ENCODE results near the gene IFNA4. TPM values are rescaled to one million over a fixed set of nuclear protein-coding genes. Genes with fewer than 3 reads are reported as not detected.

Gene IFNA4
- total RNA-seq, 4 donors from 2014 or later, result not detected

DNA sequence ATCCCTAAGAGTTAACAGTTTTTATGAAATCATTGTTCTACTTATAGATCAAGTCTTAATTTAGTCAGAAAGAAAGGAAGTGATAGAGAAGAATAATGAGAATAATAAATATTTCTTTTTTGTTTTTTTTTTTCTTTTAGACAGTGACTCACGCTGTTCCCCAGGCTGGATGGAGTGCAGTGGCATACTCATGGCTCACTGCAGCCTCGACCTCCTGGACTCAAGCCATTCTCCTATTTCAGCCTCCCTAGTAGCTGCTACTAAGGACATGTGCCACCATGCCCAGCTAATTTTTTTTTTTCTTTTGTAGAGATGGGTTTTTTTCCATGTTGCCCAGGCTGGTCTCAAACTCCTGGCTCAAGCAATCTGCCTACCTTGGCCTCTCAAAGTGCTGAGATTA is 31.9 kb downstream of the IFNA4 start:
- intact Hi-C loops (cut with DNase I; ENCODE audit: low total_unique reads), result no loop called here
- no peak overlapping the region for H3K27ac ChIP-seq
- TF ChIP-seq POLR2A (IDR thresholded peaks at IDR 0.05) (no peak), CTCF (IDR thresholded peaks at IDR 0.05) (no peak)
- no peaks in the 10 kb centered on the region for H3K27me3 ChIP-seq
- H3K36me3 ChIP-seq, result no peaks in the 10 kb centered on the region
- no peaks in the 10 kb centered on the region for H3K4me1 ChIP-seq
- H3K4me3 ChIP-seq, result no peak overlapping the region
- no peak for DNase-seq
- H3K9me3 ChIP-seq, result no peaks in the 10 kb centered on the region

DNA sequence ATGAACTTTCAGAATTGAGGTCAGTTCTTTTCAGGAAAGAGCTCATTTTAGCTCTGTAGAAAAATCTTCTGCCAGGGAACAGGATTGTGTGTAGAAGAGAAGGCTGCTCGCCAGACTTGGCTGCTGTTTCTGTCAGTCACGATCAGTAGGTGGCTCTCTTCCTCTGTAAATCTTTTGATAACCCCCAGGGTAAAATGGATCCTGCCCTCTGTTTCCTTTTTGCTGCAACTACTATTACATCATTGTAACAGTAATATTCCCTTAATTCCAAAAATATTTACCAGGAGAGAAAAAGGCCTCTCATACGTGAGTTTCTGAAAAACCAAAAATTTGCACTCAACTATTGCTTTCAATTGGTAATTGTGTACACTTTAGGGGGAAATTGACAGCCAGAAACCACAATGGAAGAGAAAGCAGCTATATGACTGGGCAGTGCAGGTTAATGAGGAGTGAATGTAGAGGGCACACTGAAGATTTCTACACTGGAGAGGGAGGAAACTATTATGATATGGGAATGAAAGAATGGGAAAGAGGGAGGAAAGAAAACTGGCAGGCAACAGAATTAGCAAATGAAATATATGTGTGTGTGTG is 33.3 kb downstream of the IFNA4 start:
- Histone ChIP-seq H3K27ac (no peak overlapping the region), H3K27me3 (no peaks in the 10 kb centered on the region), H3K4me3 (no peak overlapping the region), H3K4me1 (no peaks in the 10 kb centered on the region), H3K9me3 (no peaks in the 10 kb centered on the region), H3K36me3 (no peaks in the 10 kb centered on the region)
- DNase-seq, result no peak
- intact Hi-C loops (cut with DNase I; ENCODE audit: low total_unique reads), result no loop called here
- TF ChIP-seq CTCF (IDR thresholded peaks at IDR 0.05), result no peak
- TF ChIP-seq POLR2A (IDR thresholded peaks at IDR 0.05), result no peak

DNA sequence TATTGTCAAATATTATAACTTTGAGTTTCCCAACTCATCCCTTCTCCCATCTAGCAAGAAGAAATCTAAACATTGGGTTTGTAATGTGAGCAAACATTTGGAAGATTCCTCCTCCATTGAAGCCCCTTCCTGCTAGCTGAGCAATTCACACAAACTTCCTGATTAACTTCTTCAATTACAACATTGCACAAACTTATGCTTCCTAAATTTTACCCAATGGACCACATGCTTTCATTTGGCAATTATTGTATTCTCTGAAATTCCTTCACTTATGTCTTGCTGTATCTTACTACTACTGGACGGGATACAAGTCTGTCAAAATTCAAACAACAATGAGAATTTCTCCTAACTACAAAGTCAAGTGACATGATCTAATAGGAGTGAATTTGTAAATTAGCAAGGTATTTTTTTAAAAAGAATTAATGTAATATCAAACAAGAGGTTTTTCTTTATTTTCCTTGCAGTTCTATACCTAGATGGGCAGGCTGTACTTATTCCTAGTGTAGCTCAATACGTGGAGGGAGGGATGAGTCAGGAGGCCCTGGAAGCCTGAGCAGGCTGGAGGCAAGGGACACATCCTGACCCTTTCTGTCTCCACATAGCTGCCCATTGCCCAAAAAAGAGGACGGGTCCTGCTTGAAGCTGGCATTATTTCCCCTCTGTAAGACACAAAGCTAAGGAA is 33.9 kb downstream of the IFNA4 start:
- TF ChIP-seq POLR2A (IDR thresholded peaks at IDR 0.05), result no peak
- no peak for TF ChIP-seq CTCF (IDR thresholded peaks at IDR 0.05)
- no peaks in the 10 kb centered on the region for H3K36me3 ChIP-seq
- H3K27ac ChIP-seq, result no peak overlapping the region
- intact Hi-C loops (cut with DNase I; ENCODE audit: low total_unique reads), result no loop called here
- DNase-seq, result no peak
- no peaks in the 10 kb centered on the region for H3K4me1 ChIP-seq
- H3K27me3 ChIP-seq, result no peaks in the 10 kb centered on the region
- no peak overlapping the region for H3K4me3 ChIP-seq
- H3K9me3 ChIP-seq, result peaks cover 0 to under 1% of the 10 kb centered on the region in 2 donors

DNA sequence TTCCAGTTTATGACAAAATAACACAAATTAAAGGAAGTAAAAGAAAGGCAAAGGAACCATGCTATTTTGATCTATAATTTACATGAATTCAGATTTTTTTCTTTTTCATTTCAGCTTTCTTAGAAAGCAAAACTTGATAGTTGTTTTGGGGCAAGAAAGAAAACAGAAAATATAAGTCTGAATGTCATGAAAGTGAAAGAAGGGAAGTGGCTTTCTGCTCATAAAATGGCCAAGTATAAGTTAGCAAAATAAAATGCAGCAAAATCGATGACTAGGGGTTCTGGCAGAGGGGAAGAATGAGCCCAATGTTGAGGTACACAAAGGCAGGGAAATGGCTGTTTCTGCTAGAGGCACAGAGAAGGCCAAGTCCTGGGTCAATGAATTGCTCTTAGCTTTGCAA is 42.8 kb downstream of the IFNA4 start:
- Histone ChIP-seq H3K27me3 (no peaks in the 10 kb centered on the region), H3K4me1 (no peaks in the 10 kb centered on the region), H3K4me3 (no peak overlapping the region), H3K27ac (no peak overlapping the region), H3K36me3 (no peaks in the 10 kb centered on the region), H3K9me3 (peaks cover 0 to 7% of the 10 kb centered on the region in 2 donors)
- no peak for DNase-seq
- intact Hi-C loops (cut with DNase I; ENCODE audit: low total_unique reads), result no loop called here
- TF ChIP-seq CTCF (IDR thresholded peaks at IDR 0.05) (no peak), POLR2A (IDR thresholded peaks at IDR 0.05) (no peak)

GRCh38 chr9:21141427-21141882 is 45.9 kb downstream of the IFNA4 start, which contains the start of gene IFNW1:
Gene IFNW1, minus strand, starts transcription at chr9:21141832. Its CDS starts 262 bp downstream, at chr9:21141570.
- no peak within 1 kb of the TSS for H3K27ac ChIP-seq
- H3K36me3 ChIP-seq, result no peaks in the 10 kb centered on the region
- no peak for DNase-seq
- H3K4me3 ChIP-seq, result no peak within 1 kb of the TSS
- H3K27me3 ChIP-seq, result no peaks in the 10 kb centered on the region
- H3K9me3 ChIP-seq, result no peaks in the 10 kb centered on the region
- no peak for TF ChIP-seq CTCF (IDR thresholded peaks at IDR 0.05)
- no peak for TF ChIP-seq POLR2A (IDR thresholded peaks at IDR 0.05)
- intact Hi-C loops (cut with DNase I; ENCODE audit: low total_unique reads), result no loop called here
- no peaks in the 10 kb centered on the region for H3K4me1 ChIP-seq
